Astrocyte (in vitro differentiated cells and primary cell): ENCODE data around the gene BBOX1. TPM values are rescaled to one million over a fixed set of nuclear protein-coding genes. Genes with fewer than 3 reads are reported as not detected.

Experiments
- DNase-seq: peaks from one replicate; pipeline ENCODE4 v3.0.0-alpha.2; 2010; ENCODE audit warnings: low read depth
- FAIRE-seq: peaks from 2 replicates; lab custom pipeline; 2011; peaks lifted over from hg19 to GRCh38; lab: Jason Lieb, UNC
- H2AFZ ChIP-seq: 2 replicates; pipeline ENCODE4 v1.6.0; 2012; ENCODE audit warnings: low read depth, low read length, inconsistent platforms
- H3K27ac ChIP-seq: 2 replicates; pipeline ENCODE4 v1.5.1; 2011; ENCODE audit warnings: low read depth, low read length, inconsistent platforms
- H3K27me3 ChIP-seq: 2 replicates; pipeline ENCODE4 v1.6.0; 2011; ENCODE audit warnings: low read length, inconsistent platforms; ENCODE audit not compliant: insufficient read depth
- H3K36me3 ChIP-seq: 2 replicates; pipeline ENCODE4 v1.5.1; 2011; ENCODE audit warnings: low read length, inconsistent platforms; ENCODE audit not compliant: insufficient read depth
- H3K4me1 ChIP-seq: 2 replicates; pipeline ENCODE4 v1.5.1; 2011; ENCODE audit warnings: low read length, inconsistent platforms; ENCODE audit not compliant: insufficient read depth
- H3K4me2 ChIP-seq: 2 replicates; pipeline ENCODE4 v1.6.0; 2012; ENCODE audit warnings: low read length, inconsistent platforms
- H3K4me3 ChIP-seq: 2 replicates; pipeline ENCODE4 v1.5.1; 2011; ENCODE audit warnings: low read depth, mild to moderate bottlenecking, low read length, inconsistent platforms; ENCODE audit not compliant: insufficient read depth
- H3K79me2 ChIP-seq: 2 replicates; pipeline ENCODE4 v1.6.0; 2012; ENCODE audit warnings: mild to moderate bottlenecking, low read length, inconsistent platforms; ENCODE audit not compliant: insufficient read depth
- H3K9ac ChIP-seq: 2 replicates; pipeline ENCODE4 v1.6.0; 2012; ENCODE audit warnings: mild to moderate bottlenecking, low read length, inconsistent platforms
- H3K9me3 ChIP-seq: 2 replicates; pipeline ENCODE4 v1.5.1; 2012; ENCODE audit warnings: low read depth, mild to moderate bottlenecking, low read length, inconsistent platforms; ENCODE audit not compliant: insufficient read depth
- H4K20me1 ChIP-seq: 2 replicates; pipeline ENCODE4 v1.6.0; 2012; ENCODE audit warnings: low read length, inconsistent platforms; ENCODE audit not compliant: insufficient read depth
- H3K27ac Mint-ChIP-seq: one replicate; pipeline ENCODE4 v1.8.0; 2021; ENCODE audit warnings: mild to moderate bottlenecking, mixed read lengths; ENCODE audit not compliant: unreplicated experiment
- H3K27me3 Mint-ChIP-seq: one replicate; pipeline ENCODE4 v1.8.0; 2021; ENCODE audit warnings: low read depth, mixed read lengths; ENCODE audit not compliant: unreplicated experiment
- H3K36me3 Mint-ChIP-seq: one replicate; pipeline ENCODE4 v1.8.0; 2021; ENCODE audit warnings: low read depth, mixed read lengths; ENCODE audit not compliant: unreplicated experiment
- H3K4me1 Mint-ChIP-seq: one replicate; pipeline ENCODE4 v1.8.0; 2021; ENCODE audit warnings: low read depth, mixed read lengths; ENCODE audit not compliant: unreplicated experiment
- H3K4me3 Mint-ChIP-seq: one replicate; pipeline ENCODE4 v1.8.0; 2021; ENCODE audit warnings: mild to moderate bottlenecking, moderate library complexity, mixed read lengths; ENCODE audit not compliant: unreplicated experiment
- H3K9me3 Mint-ChIP-seq: one replicate; pipeline ENCODE4 v1.8.0; 2021; ENCODE audit warnings: mild to moderate bottlenecking, mixed read lengths; ENCODE audit not compliant: unreplicated experiment
- CTCF ChIP-seq: IDR thresholded peaks from 2 replicates; pipeline ENCODE4 v1.5.1; 2011; ENCODE audit warnings: low read depth, mild to moderate bottlenecking, inconsistent platforms, low read length, moderate library complexity; ENCODE audit not compliant: insufficient read depth
- EZH2 ChIP-seq: IDR thresholded peaks from 2 replicates; pipeline ENCODE4 v1.6.1; 2012; ENCODE audit warnings: mild to moderate bottlenecking, low read length, inconsistent platforms; ENCODE audit not compliant: insufficient read depth
- total RNA-seq: library from RNA; stranded (reverse); gene quantifications from 2 replicates; pipeline ENCODE4 v1.2.1, GENCODE V29; 2021

Gene BBOX1
- total RNA-seq, 1 donor from 2014 or later = 0.39 TPM

- Histone ChIP-seq H3K4me1 (no peaks in the 10 kb centered on the region), H3K36me3 (no peaks in the 10 kb centered on the region), H3K9me3 (no peaks in the 10 kb centered on the region), H3K9ac (no peak overlapping the region), H3K79me2 (no peaks in the 10 kb centered on the region), H3K4me3 (no peak overlapping the region), H3K27ac (no peak overlapping the region), H2AFZ (no peak overlapping the region), H3K4me2 (no peak overlapping the region), H4K20me1 (no peaks in the 10 kb centered on the region), H3K27me3 (no peaks in the 10 kb centered on the region)
- H3K9me3 Mint-ChIP-seq = no peaks in the 10 kb centered on the region
- FAIRE-seq (no peak), DNase-seq (no peak)
- no peaks in the 10 kb centered on the region for H3K27me3 Mint-ChIP-seq
- peaks cover 2% of the 10 kb centered on the region for H3K4me1 Mint-ChIP-seq
- H3K27ac Mint-ChIP-seq = no peak overlapping the region
- no peak overlapping the region for H3K4me3 Mint-ChIP-seq
- H3K36me3 Mint-ChIP-seq = peaks cover 2% of the 10 kb centered on the region
- no peak for TF ChIP-seq CTCF
- TF ChIP-seq EZH2 = no peak
These were observed 107.9 kb downstream of the BBOX1 start for GRCh38 chr11:27148506-27148905.

GRCh38 chr11:27150098-27150497 lies 109.5 kb downstream of the BBOX1 start:
- Histone ChIP-seq H3K79me2 (no peaks in the 10 kb centered on the region), H3K27ac (no peak overlapping the region), H3K4me3 (no peak overlapping the region), H3K4me2 (no peak overlapping the region), H3K36me3 (no peaks in the 10 kb centered on the region), H4K20me1 (no peaks in the 10 kb centered on the region), H3K9me3 (no peaks in the 10 kb centered on the region), H3K4me1 (no peaks in the 10 kb centered on the region), H3K27me3 (no peaks in the 10 kb centered on the region), H2AFZ (no peak overlapping the region), H3K9ac (no peak overlapping the region)
- DNase-seq (no peak), FAIRE-seq (no peak)
- Mint-ChIP-seq H3K27ac (no peak overlapping the region), H3K36me3 (no peaks in the 10 kb centered on the region), H3K4me1 (peaks cover 5% of the 10 kb centered on the region), H3K9me3 (no peaks in the 10 kb centered on the region), H3K4me3 (no peak overlapping the region), H3K27me3 (no peaks in the 10 kb centered on the region)
- TF ChIP-seq CTCF (no peak), EZH2 (no peak)

GRCh38 chr11:27153136-27153535 lies 112.5 kb downstream of the BBOX1 start:
- Mint-ChIP-seq H3K4me1 (peaks cover 5% of the 10 kb centered on the region), H3K4me3 (no peak overlapping the region), H3K9me3 (peaks cover 5% of the 10 kb centered on the region), H3K27ac (no peak overlapping the region), H3K27me3 (no peaks in the 10 kb centered on the region), H3K36me3 (no peaks in the 10 kb centered on the region)
- Histone ChIP-seq H3K27ac (no peak overlapping the region), H3K9ac (no peak overlapping the region), H3K79me2 (no peaks in the 10 kb centered on the region), H3K9me3 (no peaks in the 10 kb centered on the region), H4K20me1 (no peaks in the 10 kb centered on the region), H3K36me3 (no peaks in the 10 kb centered on the region), H3K4me1 (no peaks in the 10 kb centered on the region), H3K4me2 (no peak overlapping the region), H2AFZ (no peak overlapping the region), H3K27me3 (no peaks in the 10 kb centered on the region), H3K4me3 (no peak overlapping the region)
- TF ChIP-seq EZH2 = no peak
- TF ChIP-seq CTCF = no peak
- no peak for FAIRE-seq
- DNase-seq = peak; percentile 34
